ENCODE data around the gene NKG7. TPM values are rescaled to one million over a fixed set of nuclear protein-coding genes. Genes with fewer than 3 reads are reported as not detected.

Gene NKG7
- total RNA-seq = not detected in 2 replicates

GRCh38 chr19:51372649-51373504, at the start of gene NKG7:
NKG7 (minus strand) TSS chr19:51372654; CDS start chr19:51372535, 119 bp downstream.

GRCh38 chr19:51417107-51417809, 44.8 kb upstream of the NKG7 start, which contains the start of gene SIGLEC10:
SIGLEC10 (minus strand) TSS chr19:51417642; CDS start chr19:51417581, 61 bp downstream.

GRCh38 chr19:51387924-51388389, 15.5 kb upstream of the NKG7 start, which contains the start of gene LIM2:
LIM2 (minus strand) TSS chr19:51387974; CDS start chr19:51387443, 531 bp downstream.

GRCh38 chr19:51368366-51369282, 3.8 kb downstream of the NKG7 start, which contains the start of gene CLDND2:
CLDND2 (minus strand) TSS chr19:51369003; CDS start chr19:51368577, 426 bp downstream.

GRCh38 chr19:51365965-51366388, 6.5 kb downstream of the NKG7 start, which contains the start of gene ETFB:
ETFB (minus strand) TSS chr19:51366388; CDS start chr19:51366326, 62 bp downstream.

GRCh38 chr19:51341976-51342580, 30.4 kb downstream of the NKG7 start, which contains the start of gene VSIG10L:
VSIG10L (minus strand) TSS chr19:51342139; CDS start chr19:51342124, 15 bp downstream.

Other genes starting within 250 kb of the NKG7 start
- under 0.01 TPM in 1 of 2 replicates, not detected in the other for gene SIGLEC9, start 247.7 kb downstream of the NKG7 start, total RNA-seq
- gene SIGLEC7, start 230.4 kb downstream of the NKG7 start, total RNA-seq = not detected in 2 replicates
- gene CD33, start 147.6 kb downstream of the NKG7 start, total RNA-seq = not detected in 2 replicates
- not detected in 2 replicates for gene SIGLECL1, start 121.6 kb downstream of the NKG7 start, total RNA-seq
- gene IGLON5, start 61.0 kb downstream of the NKG7 start, total RNA-seq = not detected in 2 replicates
- 0.17 and 0.89 TPM in 2 replicates for gene VSIG10L, start 30.5 kb downstream of the NKG7 start, total RNA-seq
- gene ETFB, start 6.3 kb downstream of the NKG7 start, total RNA-seq = 77.2 and 84.4 TPM in 2 replicates
- gene CLDND2, start 3.7 kb downstream of the NKG7 start, total RNA-seq = 0.89 TPM in 1 of 2 replicates, not detected in the other
- gene LIM2, start 15.3 kb upstream of the NKG7 start, total RNA-seq = not detected in 2 replicates
- gene C19orf84, start 17.9 kb upstream of the NKG7 start, total RNA-seq = not detected in 2 replicates
- not detected in 2 replicates for gene SIGLEC10, start 45.0 kb upstream of the NKG7 start, total RNA-seq
- gene SIGLEC8, start 85.8 kb upstream of the NKG7 start, total RNA-seq = not detected in 2 replicates
- gene CEACAM18, start 105.9 kb upstream of the NKG7 start, total RNA-seq = not detected in 2 replicates
- gene SIGLEC12, start 129.1 kb upstream of the NKG7 start, total RNA-seq = not detected in 2 replicates
- gene SIGLEC6, start 159.0 kb upstream of the NKG7 start, total RNA-seq = not detected in 2 replicates
- gene ZNF175, start 198.6 kb upstream of the NKG7 start, total RNA-seq = 1.6 and 3.0 TPM in 2 replicates

All from bronchus fibroblast of lung (primary cell).